ENCODE data around the gene TTLL10. TPM values are rescaled to one million over a fixed set of nuclear protein-coding genes. Genes with fewer than 3 reads are reported as not detected.

Gene TTLL10
- polyA plus RNA-seq, 1 experiment: not detected

DNA sequence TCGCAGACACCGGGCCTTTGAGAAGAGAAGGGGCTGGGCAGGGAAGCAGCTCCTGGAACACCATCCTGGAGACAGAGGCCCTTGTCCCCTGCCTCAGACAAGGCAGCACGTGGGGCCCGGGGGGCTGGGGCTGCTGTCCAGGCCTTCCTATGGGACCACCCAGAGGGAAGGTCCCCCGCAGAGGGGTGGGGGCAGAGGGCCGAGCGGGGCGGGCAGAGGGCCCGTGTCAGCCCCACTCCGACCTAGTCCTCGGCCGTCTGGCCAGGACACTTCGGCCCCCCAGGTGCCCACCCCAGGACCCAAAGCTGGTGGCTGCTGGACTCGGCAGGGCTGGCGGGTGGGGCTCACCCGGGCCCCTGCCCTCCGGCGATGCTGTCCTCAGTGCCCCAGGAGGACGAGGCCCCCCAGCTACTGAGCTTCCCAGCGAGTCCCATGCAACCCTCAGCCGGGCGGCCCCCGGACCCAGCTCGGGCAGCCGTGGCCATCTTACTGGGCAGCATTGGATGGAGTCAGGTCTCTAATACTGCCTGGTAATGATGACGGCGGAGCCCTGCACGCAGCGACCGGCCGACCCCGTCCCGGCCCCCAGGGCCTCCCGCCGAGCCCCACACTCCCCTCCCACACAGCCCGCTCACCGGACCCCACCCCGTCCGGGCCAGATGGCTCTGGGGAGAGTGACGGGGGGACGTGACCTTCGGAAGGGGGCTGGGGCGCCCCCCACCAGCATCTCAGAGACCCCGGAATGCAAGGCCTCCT lies 6.9 kb upstream of the TTLL10 start:
- H3K27ac ChIP-seq (ENCODE audit: low read depth, low read length): no peak overlapping the region
- no peak for DNase-seq (ENCODE audit: low read depth, low spot score)
- POLR2A ChIA-PET: no interaction called here
- H3K4me3 ChIP-seq (ENCODE audit: low read depth, low read length): no peak overlapping the region
- peaks cover 45% of the 10 kb centered on the region for H3K27me3 ChIP-seq (ENCODE audit: control insufficient read depth, insufficient read depth, low read length)
- TF ChIP-seq, protein P1, sequence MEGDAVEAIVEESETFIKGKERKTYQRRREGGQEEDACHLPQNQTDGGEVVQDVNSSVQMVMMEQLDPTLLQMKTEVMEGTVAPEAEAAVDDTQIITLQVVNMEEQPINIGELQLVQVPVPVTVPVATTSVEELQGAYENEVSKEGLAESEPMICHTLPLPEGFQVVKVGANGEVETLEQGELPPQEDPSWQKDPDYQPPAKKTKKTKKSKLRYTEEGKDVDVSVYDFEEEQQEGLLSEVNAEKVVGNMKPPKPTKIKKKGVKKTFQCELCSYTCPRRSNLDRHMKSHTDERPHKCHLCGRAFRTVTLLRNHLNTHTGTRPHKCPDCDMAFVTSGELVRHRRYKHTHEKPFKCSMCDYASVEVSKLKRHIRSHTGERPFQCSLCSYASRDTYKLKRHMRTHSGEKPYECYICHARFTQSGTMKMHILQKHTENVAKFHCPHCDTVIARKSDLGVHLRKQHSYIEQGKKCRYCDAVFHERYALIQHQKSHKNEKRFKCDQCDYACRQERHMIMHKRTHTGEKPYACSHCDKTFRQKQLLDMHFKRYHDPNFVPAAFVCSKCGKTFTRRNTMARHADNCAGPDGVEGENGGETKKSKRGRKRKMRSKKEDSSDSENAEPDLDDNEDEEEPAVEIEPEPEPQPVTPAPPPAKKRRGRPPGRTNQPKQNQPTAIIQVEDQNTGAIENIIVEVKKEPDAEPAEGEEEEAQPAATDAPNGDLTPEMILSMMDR (IDR thresholded peaks at IDR 0.05; ENCODE audit: low read depth, low read length): no peak
- CTCF ChIA-PET: no interaction called here
- H3K9me3 ChIP-seq (ENCODE audit: control insufficient read depth, insufficient read depth, low read length): peaks cover 4% of the 10 kb centered on the region; the same call in 1 of the 2 replicates

DNA sequence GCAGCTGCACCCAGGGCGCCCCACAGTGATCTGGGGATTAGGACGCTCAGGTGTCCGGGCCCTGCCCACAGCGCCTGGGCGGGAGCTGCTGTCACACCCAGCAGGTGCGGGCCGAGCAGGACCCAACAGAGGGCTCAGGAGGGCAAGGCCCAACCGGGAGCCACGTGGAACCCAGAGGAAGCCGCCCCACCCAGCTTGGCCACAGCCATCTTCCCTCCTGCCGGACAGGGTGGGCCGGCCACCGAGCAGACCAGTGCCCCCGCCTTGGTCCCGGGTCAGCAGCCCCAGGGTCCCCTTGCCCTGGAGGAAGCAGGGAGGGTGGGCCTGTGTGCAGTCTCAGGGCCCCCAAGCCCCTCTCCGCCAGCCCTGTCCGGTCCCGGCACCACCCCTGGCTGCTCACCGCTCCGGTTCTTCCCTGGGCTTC lies 6.3 kb upstream of the TTLL10 start:
- no peak overlapping the region for H3K27ac ChIP-seq (ENCODE audit: low read depth, low read length)
- CTCF ChIA-PET: interaction anchor here (0.6 kb wide), 1 partner anchor 45 kb away, joined by 3 read pairs; no protein-coding TSS in a partner anchor
- POLR2A ChIA-PET: no interaction called here
- no peak for DNase-seq (ENCODE audit: low read depth, low spot score)
- H3K9me3 ChIP-seq (ENCODE audit: control insufficient read depth, insufficient read depth, low read length): peaks cover 4% of the 10 kb centered on the region; the same call in 1 of the 2 replicates
- TF ChIP-seq, protein P1 (IDR thresholded peaks at IDR 0.05; ENCODE audit: low read depth, low read length): no peak
- peaks cover 51% of the 10 kb centered on the region for H3K27me3 ChIP-seq (ENCODE audit: control insufficient read depth, insufficient read depth, low read length)
- no peak overlapping the region for H3K4me3 ChIP-seq (ENCODE audit: low read depth, low read length)

DNA sequence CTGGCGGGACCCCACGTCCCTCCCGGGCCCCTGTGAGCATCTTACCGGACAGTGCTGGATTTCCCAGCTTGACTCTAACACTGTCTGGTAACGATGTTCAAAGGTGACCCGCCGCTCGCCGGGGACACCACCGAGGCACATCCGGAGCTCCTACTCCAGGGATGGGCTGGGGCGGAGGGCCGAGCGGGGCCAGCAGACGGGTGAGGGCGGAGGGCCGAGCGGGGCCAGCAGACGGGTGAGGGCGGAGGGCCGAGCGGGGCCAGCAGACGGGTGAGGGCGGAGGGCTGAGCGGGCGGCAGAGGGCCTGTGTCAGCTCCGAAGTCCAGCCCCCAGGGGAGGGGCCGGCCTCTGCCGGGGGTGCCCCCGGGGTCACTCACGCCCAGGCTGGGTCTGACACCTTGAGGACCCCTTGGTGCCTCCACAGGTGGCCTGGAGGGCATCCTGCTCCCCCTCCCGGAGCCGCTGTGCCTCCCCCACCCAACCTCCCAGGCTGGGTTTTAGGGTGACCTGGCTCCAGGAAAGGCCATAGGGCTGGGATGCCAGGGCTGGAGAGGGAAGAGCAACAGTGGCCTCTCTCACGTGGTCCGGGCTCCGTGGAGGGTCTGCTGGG lies 5.7 kb upstream of the TTLL10 start:
- Histone ChIP-seq H3K9me3 (ENCODE audit: control insufficient read depth, insufficient read depth, low read length) (peaks cover 4% of the 10 kb centered on the region; the same call in 1 of the 2 replicates), H3K27ac (ENCODE audit: low read depth, low read length) (no peak overlapping the region), H3K27me3 (ENCODE audit: control insufficient read depth, insufficient read depth, low read length) (peaks cover 51% of the 10 kb centered on the region), H3K4me3 (ENCODE audit: low read depth, low read length) (no peak overlapping the region)
- no peak for DNase-seq (ENCODE audit: low read depth, low spot score)
- CTCF ChIA-PET: interaction anchor here (0.6 kb wide), 1 partner anchor 45 kb away, joined by 3 read pairs; no protein-coding TSS in a partner anchor
- TF ChIP-seq, protein P1 (IDR thresholded peaks at IDR 0.05; ENCODE audit: low read depth, low read length): no peak
- POLR2A ChIA-PET: no interaction called here

DNA sequence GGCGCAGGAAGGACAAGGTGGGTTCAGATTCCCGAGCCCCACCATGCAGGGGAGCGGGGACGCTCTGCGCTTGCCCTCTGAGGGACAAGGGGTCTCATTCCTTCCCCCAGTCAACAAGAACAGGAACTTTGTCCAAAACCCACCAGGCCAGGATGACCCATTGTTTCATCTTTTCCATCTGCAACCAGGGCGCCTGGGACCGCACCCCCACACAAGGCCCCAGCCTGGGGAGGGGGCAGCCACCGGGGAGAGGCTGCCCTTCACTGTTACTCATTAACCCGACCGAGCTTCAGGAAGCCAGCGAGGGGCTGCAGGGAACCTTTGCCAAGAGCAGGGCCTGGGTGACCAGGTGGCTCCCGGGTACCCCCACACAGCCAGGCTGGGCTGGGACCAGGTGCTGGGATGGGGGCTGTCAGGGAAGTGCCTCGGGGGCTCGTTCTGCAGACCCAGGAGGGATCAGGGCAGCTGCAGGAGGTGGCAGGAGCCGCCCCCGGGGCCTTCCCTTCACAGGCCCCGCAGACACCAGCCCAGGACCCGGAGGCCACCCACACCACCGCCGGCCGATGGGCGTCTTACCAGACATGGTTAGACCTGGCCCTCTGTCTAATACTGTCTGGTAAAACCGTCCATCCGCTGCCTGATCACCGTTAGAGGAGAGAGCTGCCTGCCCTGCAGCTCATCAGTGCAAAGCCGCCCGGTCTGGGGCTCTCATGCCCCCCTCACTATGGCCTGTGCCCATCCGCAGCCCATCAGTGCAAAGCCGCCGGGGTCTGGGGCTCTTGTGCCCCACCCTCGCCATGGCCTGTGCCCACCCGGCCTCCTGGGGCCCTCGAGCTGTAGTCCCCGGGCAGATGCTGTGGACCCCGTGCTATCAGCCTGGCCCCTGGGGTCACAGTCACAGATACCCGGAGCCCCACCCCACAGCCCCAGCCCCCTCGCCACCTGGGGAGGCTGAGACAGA lies 4.9 kb upstream of the TTLL10 start:
- TF ChIP-seq, protein P1 (IDR thresholded peaks at IDR 0.05; ENCODE audit: low read depth, low read length): no peak
- no peak for DNase-seq (ENCODE audit: low read depth, low spot score)
- Histone ChIP-seq H3K9me3 (ENCODE audit: control insufficient read depth, insufficient read depth, low read length) (peaks cover 8% of the 10 kb centered on the region; the same call in 1 of the 2 replicates), H3K27me3 (ENCODE audit: control insufficient read depth, insufficient read depth, low read length) (peaks cover 56% of the 10 kb centered on the region), H3K27ac (ENCODE audit: low read depth, low read length) (no peak overlapping the region), H3K4me3 (ENCODE audit: low read depth, low read length) (no peak overlapping the region)
- CTCF ChIA-PET: interaction anchor here (1.3 kb wide), 1 partner anchor 62 kb away, joined by 5 read pairs; no protein-coding TSS in a partner anchor
- POLR2A ChIA-PET: no interaction called here
